Breast epithelium (tissue), 4 donors: ENCODE data around the gene NLRP13. TPM values are rescaled to one million over a fixed set of nuclear protein-coding genes. Genes with fewer than 3 reads are reported as not detected.
"Not testable (repeated sequence)": the region's sequence is repeated elsewhere in the genome, so short reads cannot be mapped to it uniquely, and the experiment has no call there.

Source experiments
- DNase-seq, 2 donors: peaks; one replicate each; pipeline ENCODE4 v3.0.0-alpha.2; 2019; ENCODE audit warnings: low spot score in 2 of 2
- H3K27ac ChIP-seq, 2 donors: fragments of 200-600 bp; sonication (generic) in 1 of 2; one replicate each; pipeline ENCODE4 v1.5.1; 2016 to 2019; ENCODE audit warnings: mild to moderate bottlenecking in 1 of 2
- H3K27me3 ChIP-seq, 2 donors: fragments of 200-600 bp; sonication (generic) in 1 of 2; one replicate each; pipeline versions ENCODE4 v1.5.1 to v1.6.0; 2017 to 2019; ENCODE audit warnings: control low read depth in 1 of 2, mild to moderate bottlenecking in 1 of 2
- H3K36me3 ChIP-seq: fragments of 200-600 bp; one replicate; pipeline ENCODE4 v1.5.1; 2019
- H3K4me1 ChIP-seq, 2 donors: fragments of 200-600 bp; sonication (generic); one replicate each; pipeline ENCODE4 v1.5.1; 2016 to 2019; ENCODE audit warnings: control low read depth in 1 of 2
- H3K4me3 ChIP-seq, 3 donors: fragments of 200-600 bp; sonication (generic); 1 replicate in 2 of 3; 2 replicates in 1 of 3; pipeline ENCODE4 v1.5.1; 2016 to 2019; ENCODE audit warnings: mild to moderate bottlenecking in 3 of 3, moderate library complexity in 2 of 3
- H3K9me3 ChIP-seq, 2 donors: fragments of 200-600 bp; sonication (generic) in 1 of 2; one replicate each; pipeline ENCODE4 v1.5.1; 2016 to 2019; ENCODE audit warnings: control low read depth in 1 of 2
- CTCF ChIP-seq, 3 donors: fragments of 450-650 bp; IDR thresholded peaks; one replicate each; pipeline ENCODE4 v1.5.1; 2016 to 2017; ENCODE audit warnings: antibody characterized with exemption in 3 of 3, mild to moderate bottlenecking in 3 of 3, moderate library complexity in 3 of 3
- POLR2A ChIP-seq: fragments of 450-650 bp; IDR thresholded peaks from one replicate; pipeline ENCODE4 v1.6.1; 2016; ENCODE audit warnings: antibody characterized with exemption, mild to moderate bottlenecking, moderate library complexity
- POLR2AphosphoS5 ChIP-seq, 3 donors: sonication (generic); formaldehyde crosslinking; IDR thresholded peaks; one replicate each; pipeline ENCODE4 v1.6.1; 2017; ENCODE audit warnings: antibody characterized with exemption in 3 of 3
- intact Hi-C: fragments of 100-400 bp; cut with DNase I; formaldehyde crosslinking; loops from one replicate; pipeline ENCODE4 v1.15.1; 2023; ENCODE audit warnings: low total_unique reads
- total RNA-seq, 3 donors: library from RNA; depleted of rRNA; stranded (reverse); fragments of >200 nt; gene quantifications; one replicate each; pipeline ENCODE4 v1.1.0, GENCODE V29; 2016

The NLRP13 gene
- total RNA-seq, 3 donors from 2014 or later, result 0.33 to 0.73 TPM; not detected in 1

GRCh38 chr19:55935206-55935605, 3.1 kb upstream of the NLRP13 start:
- peaks cover 0 to 14% of the 10 kb centered on the region in 2 donors for H3K9me3 ChIP-seq
- intact Hi-C loops, result no loop called here
- H3K4me3 ChIP-seq, result no peak overlapping the region
- no peaks in the 10 kb centered on the region for H3K36me3 ChIP-seq
- no peaks in the 10 kb centered on the region for H3K4me1 ChIP-seq
- H3K27me3 ChIP-seq, result no peaks in the 10 kb centered on the region
- no peak overlapping the region for H3K27ac ChIP-seq
- no peak for TF ChIP-seq POLR2A
- no peak for TF ChIP-seq CTCF (IDR thresholded peaks at IDR 0.05)
- TF ChIP-seq POLR2AphosphoS5 (IDR thresholded peaks at IDR 0.05), result no peak
- no peak for DNase-seq

- Histone ChIP-seq H3K27ac (no peak overlapping the region), H3K36me3 (no peaks in the 10 kb centered on the region), H3K4me1 (no peaks in the 10 kb centered on the region), H3K27me3 (no peaks in the 10 kb centered on the region), H3K4me3 (no peak overlapping the region), H3K9me3 (peaks cover 0 to 9% of the 10 kb centered on the region in 2 donors)
- TF ChIP-seq CTCF (IDR thresholded peaks at IDR 0.05), result no peak
- TF ChIP-seq POLR2A, result no peak
- TF ChIP-seq POLR2AphosphoS5 (IDR thresholded peaks at IDR 0.05), result no peak
- intact Hi-C loops, result no loop called here
- DNase-seq, result no peak
Measured at GRCh38 chr19:55930996-55931515, 1.1 kb downstream of the NLRP13 start.

- intact Hi-C loops, DNase-seq, H3K9me3 ChIP-seq: not testable (repeated sequence)
Measured at GRCh38 chr19:55929258-55929657, 2.9 kb downstream of the NLRP13 start.

GRCh38 chr19:55927991-55928390, 4.1 kb downstream of the NLRP13 start:
- no peak overlapping the region for H3K4me3 ChIP-seq
- H3K36me3 ChIP-seq, result no peaks in the 10 kb centered on the region
- H3K4me1 ChIP-seq, result no peaks in the 10 kb centered on the region
- no peak for DNase-seq
- H3K27ac ChIP-seq, result no peak overlapping the region
- H3K27me3 ChIP-seq, result no peaks in the 10 kb centered on the region
- TF ChIP-seq POLR2A (no peak), POLR2AphosphoS5 (IDR thresholded peaks at IDR 0.05) (no peak), CTCF (IDR thresholded peaks at IDR 0.05) (no peak)
- H3K9me3 ChIP-seq, result peaks cover 5 to 21% of the 10 kb centered on the region in 2 donors
- intact Hi-C loops, result no loop called here

More at GRCh38 chr19:55929258-55929657, 2.9 kb downstream of the NLRP13 start:
- not testable (repeated sequence) for H3K4me3 ChIP-seq, H3K27me3 ChIP-seq, H3K4me1 ChIP-seq, H3K36me3 ChIP-seq, H3K27ac ChIP-seq

- no peak overlapping the region for H3K4me3 ChIP-seq
- no peaks in the 10 kb centered on the region for H3K27me3 ChIP-seq
- TF ChIP-seq POLR2AphosphoS5 (IDR thresholded peaks at IDR 0.05), result no peak
- no peak for DNase-seq
- H3K27ac ChIP-seq, result no peak overlapping the region
- peaks cover 5 to 42% of the 10 kb centered on the region in 2 donors for H3K9me3 ChIP-seq
- intact Hi-C loops, result loop anchor here (5.0 kb wide), 1 partner anchor 1861 kb away; the partner anchor contains the start of gene VSTM1
- no peaks in the 10 kb centered on the region for H3K36me3 ChIP-seq
- no peaks in the 10 kb centered on the region for H3K4me1 ChIP-seq
Measured at GRCh38 chr19:55923556-55923955, 8.6 kb downstream of the NLRP13 start.

- H3K4me1 ChIP-seq, result no peaks in the 10 kb centered on the region
- intact Hi-C loops, result no loop called here
- no peak for DNase-seq
- H3K9me3 ChIP-seq, result peaks cover 0 to 37% of the 10 kb centered on the region in 2 donors
- H3K27me3 ChIP-seq, result no peaks in the 10 kb centered on the region
- no peak overlapping the region for H3K27ac ChIP-seq
- no peaks in the 10 kb centered on the region for H3K36me3 ChIP-seq
- no peak overlapping the region for H3K4me3 ChIP-seq
- TF ChIP-seq POLR2A (no peak), CTCF (IDR thresholded peaks at IDR 0.05) (peak in 1 of 3 donors; percentile 25), POLR2AphosphoS5 (IDR thresholded peaks at IDR 0.05) (no peak)
Measured at GRCh38 chr19:55913643-55914268, 18.4 kb downstream of the NLRP13 start.
